B cell (primary cell): ENCODE measurements around the gene MIPOL1. TPM values are rescaled to one million over a fixed set of nuclear protein-coding genes. Genes with fewer than 3 reads are reported as not detected.

ENCODE experiments used
- ATAC-seq: fragments of 200-7000 bp; cut with Tn5 transposase; one replicate; pipeline ENCODE4 v1.10.0; 2021; ENCODE audit warnings: low read depth, mild to moderate bottlenecking, moderate number of reproducible peaks, moderate library complexity
- CTCF ChIA-PET: fragments of 350-600 bp; sonication (Branson Sonifier 250); formaldehyde crosslinking; loops from one replicate; lab custom pipeline; 2021; ENCODE audit warnings: antibody characterized with exemption, inconsistent platforms; lab: Charles Lee
- POLR2A ChIA-PET: fragments of 350-600 bp; sonication (Branson Sonifier 250); formaldehyde crosslinking; loops from one replicate; lab custom pipeline; 2021; ENCODE audit warnings: antibody characterized with exemption; lab: Charles Lee
- DNase-seq: peaks from one replicate; pipeline ENCODE4 v3.0.0; 2013
- H2AFZ ChIP-seq: 2 replicates; pipeline ENCODE4 v1.6.1; 2012; ENCODE audit warnings: mild to moderate bottlenecking, low read depth, low read length; ENCODE audit not compliant: insufficient read depth, poor library complexity, severe bottlenecking
- H3K27ac ChIP-seq, 2 donors: 1 replicate in 1 of 2; 2 replicates in 1 of 2; pipeline ENCODE4 v1.5.1; 2012 to 2013; ENCODE audit warnings: low read length in 2 of 2, mild to moderate bottlenecking in 2 of 2, moderate library complexity in 1 of 2
- H3K27me3 ChIP-seq, 4 experiments: fragments of 200-600 bp in 1 of 4; sonication (generic) in 1 of 4; replicated peaks in 1 of 4; 1 replicate in 2 of 4; 2 replicates in 2 of 4; pipeline versions ENCODE4 v1.6.1 to v1.7.0; 2013 to 2016; ENCODE audit warnings: low read length in 3 of 4, mild to moderate bottlenecking in 2 of 4, mixed read lengths in 1 of 4, moderate library complexity in 1 of 4; ENCODE audit not compliant: insufficient read depth in 4 of 4, control insufficient read depth in 3 of 4; ENCODE audit errors: control extremely low read depth in 1 of 4
- H3K36me3 ChIP-seq, 2 experiments: replicated peaks in 1 of 2; 1 replicate in 1 of 2; 2 replicates in 1 of 2; pipeline versions ENCODE4 v1.6.1 to v1.7.1; 2013; ENCODE audit warnings: low read length in 1 of 2; ENCODE audit not compliant: insufficient read depth in 2 of 2, control insufficient read depth in 1 of 2; ENCODE audit errors: control extremely low read depth in 1 of 2, extremely low read depth in 1 of 2
- H3K4me1 ChIP-seq, 2 donors: fragments of 200-600 bp in 1 of 2; sonication (generic) in 1 of 2; 1 replicate in 1 of 2; 2 replicates in 1 of 2; pipeline versions ENCODE4 v1.5.1 to v1.6.1; 2013 to 2017; ENCODE audit warnings: low read length in 2 of 2; ENCODE audit not compliant: control insufficient read depth in 2 of 2, insufficient read depth in 2 of 2
- H3K4me2 ChIP-seq: replicated peaks from 2 replicates; pipeline ENCODE3; 2012; ENCODE audit warnings: mild to moderate bottlenecking, low read depth, low read length; ENCODE audit not compliant: poor library complexity, severe bottlenecking
- H3K4me3 ChIP-seq, 5 experiments: fragments of 200-600 bp in 1 of 5; sonication (generic) in 1 of 5; 1 replicate in 3 of 5; 2 replicates in 2 of 5; pipeline versions ENCODE4 v1.5.1 to v1.7.0; 2011 to 2016; ENCODE audit warnings: low read length in 4 of 5, mild to moderate bottlenecking in 4 of 5, low read depth in 2 of 5, control low read depth in 1 of 5, moderate library complexity in 1 of 5; ENCODE audit not compliant: insufficient read depth in 1 of 5; ENCODE audit errors: control extremely low read depth in 1 of 5, extremely low read depth in 1 of 5
- H3K79me2 ChIP-seq: fragments of 200-600 bp; sonication (generic); one replicate; pipeline ENCODE4 v1.6.0; 2016; ENCODE audit warnings: low read length; ENCODE audit not compliant: control insufficient read depth, insufficient read depth
- H3K9ac ChIP-seq: fragments of 200-600 bp; sonication (generic); 2 replicates; pipeline ENCODE4 v1.6.1; 2017; ENCODE audit warnings: mild to moderate bottlenecking, low read length, moderate library complexity
- H3K9me3 ChIP-seq, 3 donors: one replicate each; pipeline versions ENCODE4 v1.6.1 to v1.7.1; 2013; ENCODE audit warnings: low read length in 2 of 3; ENCODE audit not compliant: control insufficient read depth in 2 of 3, insufficient read depth in 1 of 3; ENCODE audit errors: control extremely low read depth in 1 of 3
- H4K20me1 ChIP-seq: 2 replicates; pipeline ENCODE4 v1.6.0; 2012; ENCODE audit warnings: mild to moderate bottlenecking, low read length; ENCODE audit not compliant: insufficient read depth, control insufficient read depth, poor library complexity, severe bottlenecking
- H3K27ac Mint-ChIP-seq: one replicate; pipeline ENCODE4 v1.8.0; 2021; ENCODE audit warnings: mixed read lengths
- H3K27me3 Mint-ChIP-seq: one replicate; pipeline ENCODE4 v1.8.0; 2021; ENCODE audit warnings: mixed read lengths
- H3K4me1 Mint-ChIP-seq: one replicate; pipeline ENCODE4 v1.8.0; 2021; ENCODE audit warnings: mixed read lengths
- H3K4me3 Mint-ChIP-seq: one replicate; pipeline ENCODE4 v1.8.0; 2021; ENCODE audit warnings: mixed read lengths
- H3K9me3 Mint-ChIP-seq: one replicate; pipeline ENCODE4 v1.8.0; 2022; ENCODE audit warnings: mixed read lengths; ENCODE audit not compliant: insufficient read depth
- CTCF ChIP-seq: fragments of 200-600 bp; IDR thresholded peaks from one replicate; pipeline ENCODE4 v1.8.0; 2022; ENCODE audit warnings: antibody characterized with exemption, mild to moderate bottlenecking
- EZH2 ChIP-seq: IDR thresholded peaks from 2 replicates; pipeline ENCODE4 v1.6.1; 2012; ENCODE audit warnings: borderline replicate concordance, low read depth, mild to moderate bottlenecking, moderate library complexity, low read length; ENCODE audit not compliant: insufficient read depth, poor library complexity, severe bottlenecking
- WGBS: methylation state at CpG from one replicate; pipeline ENCODE4 v1.1.5; 2013; ENCODE audit warnings: missing lambda C conversion rate; ENCODE audit not compliant: insufficient coverage; 5-methylcytosine and 5-hydroxymethylcytosine counted together
- intact Hi-C: fragments of 100-400 bp; cut with micrococcal nuclease; formaldehyde crosslinking; loops from one replicate; pipeline ENCODE4 v1.10.0; 2022
- polyA plus RNA-seq: library from polyadenylated mRNA; depleted of rRNA; stranded (reverse); fragments of >200 nt; gene quantifications from 2 replicates; pipeline ENCODE4 v1.2.3, GENCODE V29; 2012
- total RNA-seq, 2 donors: library from RNA; stranded (reverse); fragments of 120-200 nt in 1 of 2; gene quantifications; 1 replicate in 1 of 2; 2 replicates in 1 of 2; pipeline versions ENCODE4 v1.2.3 to v1.2.4, GENCODE V29; 2013 to 2022

The MIPOL1 gene
- total and polyA plus RNA-seq, 2 donors (not counting 1 experiment from before 2014, with no cell fraction given), result 0.17 TPM; not detected in 1

GRCh38 chr14:37399517-37399916 lies 201.8 kb downstream of the MIPOL1 start:
- Histone ChIP-seq H3K4me2 (no peak overlapping the region), H2AFZ (no peak overlapping the region), H3K36me3 (no peaks in the 10 kb centered on the region), H3K9me3 (peaks cover 0 to 11% (median 3%) of the 10 kb centered on the region in 3 donors), H3K27ac (no peak overlapping the region), H4K20me1 (no peaks in the 10 kb centered on the region), H3K79me2 (no peaks in the 10 kb centered on the region), H3K27me3 (no peaks in the 10 kb centered on the region), H3K4me3 (no peak overlapping the region), H3K4me1 (no peaks in the 10 kb centered on the region), H3K9ac (no peak overlapping the region)
- no peak overlapping the region for H3K27ac Mint-ChIP-seq
- H3K4me3 Mint-ChIP-seq, result no peak overlapping the region
- ChIA-PET CTCF (no interaction called here), POLR2A (no interaction called here)
- DNase-seq (no peak), ATAC-seq (no peak)
- no peaks in the 10 kb centered on the region for H3K27me3 Mint-ChIP-seq
- intact Hi-C loops, result no loop called here
- H3K9me3 Mint-ChIP-seq, result peaks cover 9% of the 10 kb centered on the region
- no peaks in the 10 kb centered on the region for H3K4me1 Mint-ChIP-seq
- TF ChIP-seq EZH2, result no peak
- no peak for TF ChIP-seq CTCF

- H3K4me2 ChIP-seq, result no peak overlapping the region
- H3K79me2 ChIP-seq, result no peaks in the 10 kb centered on the region
- H3K4me1 Mint-ChIP-seq, result no peaks in the 10 kb centered on the region
- POLR2A ChIA-PET, result no interaction called here
- no peak overlapping the region for H3K4me3 ChIP-seq
- no peaks in the 10 kb centered on the region for H3K27me3 ChIP-seq
- no peak overlapping the region for H3K27ac Mint-ChIP-seq
- H3K36me3 ChIP-seq, result no peaks in the 10 kb centered on the region
- H3K9me3 Mint-ChIP-seq, result peaks cover 6% of the 10 kb centered on the region
- no peak overlapping the region for H3K4me3 Mint-ChIP-seq
- H3K27ac ChIP-seq, result no peak overlapping the region
- intact Hi-C loops, result no loop called here
- no peak overlapping the region for H3K9ac ChIP-seq
- no CpG with 5 or more reads among the region's 1 CpG for WGBS
- H2AFZ ChIP-seq, result no peak overlapping the region
- no peak for DNase-seq
- no peaks in the 10 kb centered on the region for H3K27me3 Mint-ChIP-seq
- no peak for ATAC-seq
- peaks cover 0 to 11% (median 3%) of the 10 kb centered on the region in 3 donors for H3K9me3 ChIP-seq
- H4K20me1 ChIP-seq, result no peaks in the 10 kb centered on the region
- no peak for TF ChIP-seq EZH2
- TF ChIP-seq CTCF, result no peak
- H3K4me1 ChIP-seq, result no peaks in the 10 kb centered on the region
- CTCF ChIA-PET, result no interaction called here
Observed at GRCh38 chr14:37401093-37401492, 203.4 kb downstream of the MIPOL1 start.
